ENCODE results near the gene CD2.

GRCh38 chr1:116732726-116733125 lies 21.5 kb upstream of the CD2 start:
- TF ChIP-seq CTCF (IDR thresholded peaks at IDR 0.05) (no peak), POLR2A (IDR thresholded peaks at IDR 0.05) (no peak)

Measured in stomach (tissue), 4 donors.